Spleen (tissue), 11 donors: ENCODE data around the gene SLC39A5. TPM values are rescaled to one million over a fixed set of nuclear protein-coding genes. Genes with fewer than 3 reads are reported as not detected.
A peak's percentile ranks its signal among the peaks of the same experiment; 100 is the strongest.
"Not testable (repeated sequence)": the region's sequence is repeated elsewhere in the genome, so short reads cannot be mapped to it uniquely, and the experiment has no call there.

ENCODE experiments used
- DNase-seq: peaks from one replicate; pipeline ENCODE4 v3.0.0-alpha.2; 2020
- H3K27ac ChIP-seq, 8 donors: fragments of 200-600 bp; sonication (generic) in 7 of 8; 1 replicate in 4 of 8; 2 replicates in 4 of 8; pipeline versions ENCODE4 v1.5.0 to v1.8.0; 2016 to 2021; ENCODE audit warnings: inconsistent platforms in 4 of 8, mild to moderate bottlenecking in 4 of 8, moderate library complexity in 1 of 8
- H3K27me3 ChIP-seq, 7 donors: fragments of 200-600 bp; sonication (generic) in 6 of 7; replicated peaks in 1 of 7; 1 replicate in 4 of 7; 2 replicates in 3 of 7; pipeline versions ENCODE4 v1.5.0 to v1.8.0; 2016 to 2021; ENCODE audit warnings: inconsistent platforms in 3 of 7, mild to moderate bottlenecking in 1 of 7
- H3K36me3 ChIP-seq, 6 donors: fragments of 200-600 bp; sonication (generic) in 5 of 6; 1 replicate in 4 of 6; 2 replicates in 2 of 6; pipeline versions ENCODE4 v1.5.0 to v1.8.0; 2016 to 2021; ENCODE audit warnings: inconsistent platforms in 2 of 6
- H3K4me1 ChIP-seq, 6 donors: fragments of 200-600 bp; sonication (generic) in 5 of 6; 1 replicate in 3 of 6; 2 replicates in 3 of 6; pipeline versions ENCODE4 v1.5.0 to v1.8.0; 2016 to 2021; ENCODE audit warnings: inconsistent platforms in 3 of 6
- H3K4me3 ChIP-seq, 8 donors: fragments of 200-600 bp; sonication (generic) in 7 of 8; 1 replicate in 4 of 8; 2 replicates in 4 of 8; pipeline versions ENCODE4 v1.5.0 to v1.8.0; 2016 to 2021; ENCODE audit warnings: inconsistent platforms in 4 of 8, mild to moderate bottlenecking in 4 of 8, moderate library complexity in 2 of 8
- H3K9me3 ChIP-seq, 8 donors: fragments of 200-600 bp; sonication (generic) in 7 of 8; 1 replicate in 4 of 8; 2 replicates in 4 of 8; pipeline versions ENCODE4 v1.5.0 to v1.8.0; 2016 to 2021; ENCODE audit warnings: inconsistent platforms in 4 of 8
- CTCF ChIP-seq, 11 experiments: fragments of 200-600 bp in 7 of 11; fragments of 450-650 bp in 4 of 11; sonication (generic) in 4 of 11; IDR thresholded peaks in 8 of 11; conservative IDR thresholded peaks in 3 of 11; 1 replicate in 7 of 11; 2 replicates in 4 of 11; pipeline versions ENCODE4 v1.4.0 to v1.8.0; 2016 to 2021; ENCODE audit warnings: antibody characterized with exemption in 11 of 11, inconsistent platforms in 4 of 11, mild to moderate bottlenecking in 1 of 11
- POLR2A ChIP-seq, 3 donors: fragments of 450-650 bp; IDR thresholded peaks; one replicate each; pipeline ENCODE4 v1.5.1; 2017; ENCODE audit warnings: antibody characterized with exemption in 3 of 3, mild to moderate bottlenecking in 1 of 3
- POLR2AphosphoS5 ChIP-seq, 3 donors: sonication (generic); formaldehyde crosslinking; IDR thresholded peaks; one replicate each; pipeline ENCODE4 v1.5.1; 2017; ENCODE audit warnings: antibody characterized with exemption in 3 of 3
- WGBS, 5 donors: extraction: QIAGEN DNeasy Blood & Tissue Kit in 3 of 5; methylation state at CpG; one replicate each; pipeline versions ENCODE4 v1.1.5 to v1.1.7; 2013 to 2018; 5-methylcytosine and 5-hydroxymethylcytosine counted together
- intact Hi-C: fragments of 100-400 bp; cut with DNase I; formaldehyde crosslinking; loops from one replicate; pipeline ENCODE4 v1.15.0; 2023; ENCODE audit warnings: low total_unique reads
- polyA plus RNA-seq, 3 donors: library from polyadenylated mRNA; stranded (reverse); fragments of 200-250 nt; gene quantifications; one replicate each; pipeline ENCODE4 v1.2.1, GENCODE V29; 2013
- total RNA-seq, 7 donors: library from RNA; depleted of rRNA in 3 of 7; stranded (reverse); fragments of >200 nt in 3 of 7; fragmentation: NEBNext Ultra II Directional in 4 of 7; extraction: Animal tissue kit (Norgen Biotek cat#: 25700) in 4 of 7; gene quantifications; one replicate each; pipeline versions ENCODE4 v1.1.0 to v1.2.1, GENCODE V29; 2016 to 2021
- donor health status: healthy with polysubstance abuse.
- donor health status: DM: no; HTN: no; CAD: no; lungs with moderate emphysema.
- donor health status: DM: no; HTN: no; CAD: no.
- donor health status: Bipolar disorder and iron deficiency.
- donor health status: healthy.
- donor health status: DM: no; HTN: no; CAD: no.
- donor health status: DM: yes; HTN: yes; CAD: no.

The SLC39A5 gene
- total and polyA plus RNA-seq, 10 donors, result 0.18 to 1.3 (median 0.53) TPM; not detected in 4

GRCh38 chr12:56260921-56261320 lies 31.1 kb downstream of the SLC39A5 start:
- H3K27ac ChIP-seq, result no peak overlapping the region
- intact Hi-C loops, result no loop called here
- no peak for DNase-seq
- peaks cover 20 to 36% (median 31%) of the 10 kb centered on the region in 6 donors for H3K4me1 ChIP-seq
- WGBS, 5 donors, result 88 to 96% (median 92%) methylated on average over 3 of the region's 3 CpGs
- no peak for TF ChIP-seq CTCF (IDR thresholded peaks at IDR 0.05 in 8 of 11, conservative IDR thresholded peaks at IDR 0.05 in 3 of 11)
- no peak for TF ChIP-seq POLR2AphosphoS5 (IDR thresholded peaks at IDR 0.05)
- TF ChIP-seq POLR2A (IDR thresholded peaks at IDR 0.05), result no peak
- no peak overlapping the region for H3K4me3 ChIP-seq
- H3K36me3 ChIP-seq, result peaks cover 0 to 9% (median under 1%) of the 10 kb centered on the region in 6 donors
- no peaks in the 10 kb centered on the region for H3K9me3 ChIP-seq
- H3K27me3 ChIP-seq, result no peaks in the 10 kb centered on the region

- Histone ChIP-seq H3K9me3 (no peaks in the 10 kb centered on the region), H3K27ac (no peak overlapping the region), H3K4me3 (no peak overlapping the region), H3K36me3 (peaks cover 0 to 2% (median 0%) of the 10 kb centered on the region in 6 donors), H3K4me1 (peaks cover 20 to 36% (median 31%) of the 10 kb centered on the region in 6 donors), H3K27me3 (no peaks in the 10 kb centered on the region)
- intact Hi-C loops, result no loop called here
- no peak for DNase-seq
- no peak for TF ChIP-seq CTCF (IDR thresholded peaks at IDR 0.05 in 8 of 11, conservative IDR thresholded peaks at IDR 0.05 in 3 of 11)
- WGBS, 5 donors, result 86 to 93% (median 91%) methylated on average over 5 of the region's 5 CpGs
Observed at GRCh38 chr12:56261503-56262232, 31.8 kb downstream of the SLC39A5 start.

GRCh38 chr12:56262955-56263354 lies 33.1 kb downstream of the SLC39A5 start:
- DNase-seq, H3K9me3 ChIP-seq, H3K4me3 ChIP-seq, H3K27ac ChIP-seq, H3K27me3 ChIP-seq, intact Hi-C loops, H3K36me3 ChIP-seq: not testable (repeated sequence)
- 84 to 95% (median 88%) methylated on average over 7 of the region's 7 CpGs for WGBS, 5 donors
- H3K4me1 ChIP-seq, result peaks cover 15 to 32% (median 29%) of the 10 kb centered on the region in 6 donors

GRCh38 chr12:56266068-56266692 lies 36.3 kb downstream of the SLC39A5 start:
- H3K9me3 ChIP-seq, intact Hi-C loops, DNase-seq, H3K27me3 ChIP-seq: not testable (repeated sequence)
- H3K4me3 ChIP-seq, result peak overlapping the region; percentile 49 to 76 (median 72)
- 56 to 64% (median 58%) methylated on average over 16 of the region's 16 CpGs for WGBS, 5 donors
- peaks cover 9 to 27% (median 20%) of the 10 kb centered on the region in 6 donors for H3K4me1 ChIP-seq
- H3K27ac ChIP-seq, result peak overlapping the region; percentile 67 to 97 (median 94)
- peaks cover 0 to 26% (median 10%) of the 10 kb centered on the region in 6 donors for H3K36me3 ChIP-seq

- intact Hi-C loops, result no loop called here
- DNase-seq, result peak; percentile 97
- TF ChIP-seq POLR2AphosphoS5 (IDR thresholded peaks at IDR 0.05) (peak; percentile 94 to 98 (median 97)), CTCF (IDR thresholded peaks at IDR 0.05 in 8 of 11, conservative IDR thresholded peaks at IDR 0.05 in 3 of 11) (peak; percentile 49 to 85 (median 71)), POLR2A (IDR thresholded peaks at IDR 0.05) (peak in 2 of 3 donors; percentile 75 to 77)
- Histone ChIP-seq H3K4me3 (peak within 1 kb of the TSS; percentile 49 to 76 (median 72)), H3K36me3 (peaks cover 0 to 33% (median 14%) of the 10 kb centered on the region in 6 donors), H3K4me1 (peaks cover 9 to 27% (median 20%) of the 10 kb centered on the region in 6 donors), H3K27me3 (no peaks in the 10 kb centered on the region), H3K9me3 (no peaks in the 10 kb centered on the region), H3K27ac (peak within 1 kb of the TSS; percentile 67 to 97 (median 94))
- WGBS, 5 donors, result 0 to 1% (median 1%) methylated on average over 36 to 68 of the region's 68 CpGs
Observed at GRCh38 chr12:56266693-56267442, 37.0 kb downstream of the SLC39A5 start, which contains the start of gene COQ10A. COQ10A (plus strand) TSS chr12:56266942; CDS start chr12:56267119, 177 bp downstream.
